GM19455 (cell line): ENCODE results near the gene TGM5.
"Not testable (repeated sequence)": the region's sequence is repeated elsewhere in the genome, so short reads cannot be mapped to it uniquely, and the experiment has no call there.

Experiments
- ATAC-seq: cut with Tn5 transposase; IDR thresholded peaks from one replicate; pipeline ENCODE4 v1.9.1; 2021; ENCODE audit not compliant: unreplicated experiment

Gene TGM5, protein sequence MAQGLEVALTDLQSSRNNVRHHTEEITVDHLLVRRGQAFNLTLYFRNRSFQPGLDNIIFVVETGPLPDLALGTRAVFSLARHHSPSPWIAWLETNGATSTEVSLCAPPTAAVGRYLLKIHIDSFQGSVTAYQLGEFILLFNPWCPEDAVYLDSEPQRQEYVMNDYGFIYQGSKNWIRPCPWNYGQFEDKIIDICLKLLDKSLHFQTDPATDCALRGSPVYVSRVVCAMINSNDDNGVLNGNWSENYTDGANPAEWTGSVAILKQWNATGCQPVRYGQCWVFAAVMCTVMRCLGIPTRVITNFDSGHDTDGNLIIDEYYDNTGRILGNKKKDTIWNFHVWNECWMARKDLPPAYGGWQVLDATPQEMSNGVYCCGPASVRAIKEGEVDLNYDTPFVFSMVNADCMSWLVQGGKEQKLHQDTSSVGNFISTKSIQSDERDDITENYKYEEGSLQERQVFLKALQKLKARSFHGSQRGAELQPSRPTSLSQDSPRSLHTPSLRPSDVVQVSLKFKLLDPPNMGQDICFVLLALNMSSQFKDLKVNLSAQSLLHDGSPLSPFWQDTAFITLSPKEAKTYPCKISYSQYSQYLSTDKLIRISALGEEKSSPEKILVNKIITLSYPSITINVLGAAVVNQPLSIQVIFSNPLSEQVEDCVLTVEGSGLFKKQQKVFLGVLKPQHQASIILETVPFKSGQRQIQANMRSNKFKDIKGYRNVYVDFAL

DNA sequence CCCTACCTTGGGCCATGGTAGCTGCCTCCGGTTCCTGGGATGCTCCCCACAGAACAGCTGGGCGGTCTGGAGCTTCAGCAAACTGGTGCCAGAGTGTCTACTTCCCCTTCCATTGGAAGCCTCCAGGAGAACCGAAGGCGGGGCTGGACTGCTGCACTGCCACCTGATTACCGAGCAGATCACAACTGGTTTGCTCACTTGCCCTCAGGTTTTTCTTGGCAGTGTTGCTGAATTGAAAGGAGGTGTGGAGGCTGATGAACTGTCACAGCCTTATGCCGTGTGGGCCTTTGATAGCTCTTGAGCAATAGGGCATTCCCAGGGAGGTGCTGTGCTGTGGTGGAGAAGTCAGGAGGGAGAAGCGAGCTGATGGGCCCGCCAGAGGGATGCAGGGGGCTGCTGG, at the start of gene TGM5:
TGM5 (minus strand) TSS at position 95 of the 400 bp plus-strand sequence; CDS start at position 16, 79 bp downstream.
- ATAC-seq, result no peak

DNA sequence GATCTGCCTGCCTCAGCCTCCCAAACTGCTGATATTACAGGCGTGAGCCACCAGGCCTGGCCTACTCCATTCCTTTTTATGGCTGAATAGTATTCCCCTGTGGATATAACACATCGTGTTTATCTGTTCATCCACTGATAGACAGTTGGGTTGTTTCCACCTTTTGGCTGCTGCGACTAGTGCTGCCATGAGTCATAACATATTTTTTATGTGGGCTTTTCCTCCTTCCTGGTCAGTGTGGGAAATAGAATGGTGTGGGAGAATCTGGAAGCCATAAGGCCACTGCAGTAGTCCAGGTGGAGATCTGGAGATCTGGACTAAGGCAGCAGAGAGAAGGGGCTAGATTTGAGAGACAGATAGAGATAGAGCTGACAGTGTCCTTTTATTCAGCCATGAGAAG, 47.4 kb upstream of the TGM5 start:
- no peak for ATAC-seq

DNA sequence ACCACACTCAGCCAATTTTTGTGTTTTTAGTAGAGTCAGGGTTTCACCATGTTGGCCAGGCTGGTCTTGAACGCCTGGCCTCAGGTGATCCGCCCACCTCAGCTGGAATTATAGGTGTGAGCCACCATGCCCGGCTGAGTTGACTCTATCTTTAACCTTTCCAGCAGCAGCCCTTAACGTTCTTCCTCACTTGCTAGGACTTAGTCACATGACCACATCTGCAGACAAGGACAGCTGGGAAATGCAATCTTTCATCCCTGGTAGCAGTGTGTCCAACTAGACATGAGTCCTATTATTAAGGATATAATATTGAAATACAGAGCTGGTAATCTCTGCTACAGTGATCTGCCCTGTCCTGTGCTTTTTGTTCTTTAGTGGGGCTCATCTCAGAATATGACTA, 45.6 kb upstream of the TGM5 start:
- ATAC-seq, result no peak

DNA sequence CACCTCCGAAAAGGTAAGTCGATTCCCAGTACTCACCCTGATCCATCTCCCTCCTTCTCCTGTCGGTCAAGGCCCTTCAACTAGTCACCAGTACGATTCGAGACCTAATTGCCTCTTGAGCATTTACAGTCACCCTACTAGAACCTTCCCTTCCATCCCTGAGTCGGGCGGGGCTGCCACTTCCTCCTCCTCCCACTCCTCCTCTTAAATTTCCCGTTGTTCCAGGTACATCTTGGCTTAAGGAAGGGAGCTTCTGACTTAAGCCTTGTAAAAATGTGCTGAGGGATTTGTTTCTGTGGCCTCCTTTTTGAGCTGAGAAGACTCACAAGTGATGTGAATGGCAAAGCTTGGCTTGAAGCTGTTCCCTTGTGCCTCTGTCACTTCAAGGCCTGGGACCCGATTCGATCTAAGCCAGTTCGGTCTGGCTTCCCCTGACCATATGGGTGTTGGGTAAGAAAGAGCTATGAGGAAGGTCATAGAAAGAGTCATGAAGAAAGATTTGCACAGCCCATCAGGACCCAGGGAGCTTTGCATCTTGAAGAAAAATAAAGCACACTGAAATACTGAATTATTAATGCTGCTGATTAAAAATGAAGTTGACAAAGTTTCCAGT, 35.6 kb upstream of the TGM5 start, which contains the start of gene TGM7:
TGM7 (minus strand) TSS at position 51 of the 613 bp plus-strand sequence.
- ATAC-seq, result no peak

DNA sequence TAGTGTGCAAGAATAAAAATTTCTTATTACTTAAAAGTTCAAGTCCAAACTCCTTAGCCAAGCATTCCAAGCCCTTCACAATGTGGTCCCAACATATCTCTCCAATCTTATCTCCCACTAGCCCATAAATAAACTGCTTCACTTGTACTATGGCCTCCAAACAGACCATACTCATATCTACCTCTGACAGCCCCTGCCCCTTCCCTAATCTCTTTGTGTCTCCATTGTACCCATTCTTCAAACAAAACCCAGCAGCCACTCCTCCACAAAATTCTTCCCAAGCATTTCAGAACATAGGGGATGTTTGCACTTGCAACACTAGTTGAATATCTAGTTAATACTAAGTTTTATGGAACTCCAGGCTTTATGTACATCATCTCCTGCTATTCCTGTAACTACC, 33.2 kb upstream of the TGM5 start:
- no peak for ATAC-seq

DNA sequence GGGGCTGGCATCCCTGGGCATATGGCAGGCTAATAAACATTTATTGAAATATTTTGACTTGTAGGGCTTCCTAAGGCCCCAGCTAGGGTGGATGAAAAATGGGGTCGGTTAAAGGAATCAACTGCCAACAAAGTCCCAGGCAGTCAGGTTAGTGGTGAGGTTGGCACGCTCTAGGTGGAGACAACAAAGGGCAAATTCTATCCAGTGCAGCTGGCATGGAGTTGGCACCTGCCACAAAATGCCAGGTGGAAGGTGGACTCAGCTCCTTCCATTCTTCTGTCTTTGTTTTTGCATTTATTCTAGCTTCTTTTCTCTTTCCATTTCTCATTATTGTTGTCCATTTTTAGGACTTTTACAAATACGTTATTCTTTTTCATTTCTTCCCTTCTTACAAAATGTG, 32.7 kb upstream of the TGM5 start:
- ATAC-seq, result no peak

DNA sequence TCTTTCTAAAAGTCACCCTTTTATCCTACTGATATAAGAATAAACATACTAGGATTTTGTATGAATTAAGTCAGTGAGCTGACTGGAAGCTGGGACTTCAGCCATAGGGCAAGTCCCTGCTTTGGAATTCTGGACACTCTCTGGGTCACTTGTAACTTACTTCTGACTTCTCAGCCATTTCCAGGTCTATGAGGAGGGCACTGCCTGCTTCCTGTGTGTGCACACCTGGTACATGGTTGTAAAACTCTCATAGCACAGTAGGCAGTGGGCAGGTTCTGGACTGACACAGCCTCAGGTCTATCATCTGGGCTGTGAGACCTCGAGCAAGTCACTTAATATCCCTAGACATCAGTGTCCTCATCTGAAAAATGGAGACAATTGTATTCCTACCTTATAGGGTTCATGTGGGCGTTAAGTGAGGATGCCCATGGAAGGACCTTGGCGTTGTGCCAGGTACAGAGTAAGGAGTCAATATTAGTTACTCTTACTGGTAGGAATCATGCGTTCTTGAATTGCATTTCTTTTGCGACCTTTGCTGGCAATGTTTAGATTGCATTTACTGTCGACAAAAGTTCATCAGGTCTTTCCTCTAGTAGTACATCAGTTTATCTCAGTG, 27.5 kb upstream of the TGM5 start:
- ATAC-seq, result no peak

DNA sequence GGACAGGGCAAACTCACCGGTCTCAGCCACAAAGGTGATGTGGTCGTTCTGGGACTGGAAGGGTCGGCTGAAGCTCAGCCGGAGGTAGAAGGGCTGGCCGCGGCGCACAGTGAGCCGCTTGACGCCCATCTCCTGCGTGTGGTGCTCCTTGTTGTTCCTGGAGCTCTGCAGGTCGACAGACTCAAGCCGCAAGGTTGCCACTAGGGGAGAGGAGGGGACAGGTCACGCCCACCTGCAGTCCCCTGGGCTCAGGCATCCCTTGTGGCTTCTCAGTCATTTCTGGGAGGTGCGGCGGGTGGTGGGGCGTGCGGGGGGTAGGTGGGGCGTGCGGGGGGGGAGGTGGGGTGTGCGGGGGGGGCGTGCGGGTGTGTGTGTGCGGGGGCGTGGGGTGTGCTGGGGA, 26.7 kb upstream of the TGM5 start:
- ATAC-seq, result no peak

DNA sequence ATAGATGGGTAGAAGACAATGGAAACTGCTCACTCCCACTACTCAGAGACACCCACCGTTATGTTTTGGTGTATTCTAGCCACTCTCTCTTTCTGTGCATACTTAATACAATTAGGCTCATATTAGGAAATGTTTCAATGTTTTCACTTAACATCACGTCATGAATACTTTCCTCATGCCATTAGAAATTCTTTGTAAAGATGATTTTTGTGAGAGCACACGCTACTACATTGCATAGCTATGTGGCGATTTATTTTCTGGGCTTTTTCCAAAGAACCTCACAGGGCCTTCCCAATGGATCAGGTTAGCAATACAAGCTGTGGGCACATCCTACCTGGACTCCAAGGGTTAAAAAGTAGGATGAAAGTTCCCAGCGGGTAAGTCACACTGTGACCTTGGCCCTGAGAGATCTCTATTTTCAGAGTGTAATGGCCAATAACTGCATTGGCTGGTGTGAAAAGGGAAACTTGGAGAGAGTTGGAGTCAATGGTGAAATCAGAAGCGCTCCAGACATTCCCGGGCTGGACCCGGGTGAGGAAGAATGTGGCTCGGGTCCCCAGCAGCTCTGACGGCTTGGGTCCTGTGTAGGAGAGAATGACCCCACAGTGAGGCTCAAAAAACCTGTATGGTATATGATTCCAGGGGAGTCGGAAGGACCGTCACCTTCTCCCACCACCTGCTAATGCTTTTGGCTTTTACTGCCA, 25.8 kb upstream of the TGM5 start:
- ATAC-seq, result no peak

DNA sequence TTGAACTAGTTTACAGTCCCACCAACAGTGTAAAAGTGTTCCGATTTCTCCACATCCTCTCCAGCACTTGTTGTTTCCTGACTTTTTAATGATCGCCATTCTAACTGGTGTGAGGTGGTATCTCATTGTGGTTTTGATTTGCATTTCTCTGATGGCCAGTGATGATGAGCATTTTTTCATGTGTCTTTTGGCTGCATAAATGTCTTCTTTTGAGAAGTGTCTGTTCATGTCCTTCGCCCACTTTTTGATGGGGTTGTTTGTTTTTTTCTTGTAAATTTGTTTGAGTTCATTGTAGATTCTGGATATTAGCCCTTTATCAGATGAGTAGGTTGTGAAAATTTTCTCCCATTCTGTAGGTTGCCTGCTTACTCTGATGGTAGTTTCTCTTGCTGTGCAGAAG, 22.9 kb upstream of the TGM5 start:
- not testable (repeated sequence) for ATAC-seq

DNA sequence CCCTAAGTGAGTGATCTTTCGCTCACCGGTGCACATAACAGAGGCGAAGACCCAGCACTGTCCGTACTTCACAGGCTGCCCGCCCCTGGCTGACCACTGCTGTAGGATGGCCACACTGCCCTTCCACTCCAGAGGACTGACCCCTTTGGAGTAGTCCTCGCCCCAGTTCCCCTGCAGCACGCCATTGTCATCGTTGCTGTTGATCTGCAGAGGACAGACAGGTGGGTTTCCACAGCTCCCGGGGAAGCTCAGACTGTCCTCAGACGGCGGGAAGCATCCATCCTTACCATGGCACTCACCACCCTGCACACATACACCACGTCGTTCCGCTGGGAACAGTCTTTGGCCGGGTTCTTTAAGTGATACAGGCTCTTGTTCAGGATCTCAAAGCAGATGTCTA, 20.5 kb upstream of the TGM5 start:
- no peak for ATAC-seq

DNA sequence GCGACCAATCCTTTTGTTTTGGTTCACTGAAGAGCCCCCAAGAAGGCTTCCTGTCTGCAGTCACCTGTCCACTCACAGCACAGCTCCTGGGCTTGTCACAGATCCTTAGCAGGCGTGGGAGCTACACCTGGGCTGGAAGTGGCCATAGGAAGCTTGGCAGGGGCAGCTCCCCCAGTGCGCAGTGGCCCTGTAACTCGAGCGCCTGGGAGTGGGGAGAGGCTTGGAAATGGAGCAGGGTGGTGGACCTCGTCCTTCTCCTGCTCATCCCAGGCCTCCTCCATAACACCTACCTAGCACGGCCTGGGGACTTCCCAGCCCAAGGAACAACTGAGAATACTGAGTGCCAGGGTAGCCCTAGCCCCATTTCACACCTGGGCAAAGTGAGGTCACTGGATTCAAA, 19.3 kb upstream of the TGM5 start:
- ATAC-seq, result no peak

DNA sequence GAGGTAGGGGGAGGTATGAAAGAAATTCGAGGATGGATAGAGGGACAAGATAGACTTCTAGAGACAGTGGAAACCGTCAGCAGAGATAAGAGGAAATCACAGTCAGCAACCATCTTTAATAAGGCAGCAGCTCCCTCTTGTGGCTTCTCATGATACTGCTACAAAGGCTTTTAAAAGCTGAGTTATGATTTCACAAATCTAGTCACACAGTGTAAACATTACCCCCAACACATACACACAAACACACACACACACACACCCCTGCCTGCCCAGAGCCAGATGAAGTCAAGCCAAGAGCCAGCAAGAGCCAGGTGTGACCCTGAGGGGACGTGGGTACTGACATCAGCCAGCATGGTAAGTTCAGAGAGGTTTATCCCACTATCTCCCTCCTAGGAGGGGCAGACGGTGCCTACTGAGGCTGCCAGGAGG, 18.9 kb upstream of the TGM5 start:
- no peak for ATAC-seq

DNA sequence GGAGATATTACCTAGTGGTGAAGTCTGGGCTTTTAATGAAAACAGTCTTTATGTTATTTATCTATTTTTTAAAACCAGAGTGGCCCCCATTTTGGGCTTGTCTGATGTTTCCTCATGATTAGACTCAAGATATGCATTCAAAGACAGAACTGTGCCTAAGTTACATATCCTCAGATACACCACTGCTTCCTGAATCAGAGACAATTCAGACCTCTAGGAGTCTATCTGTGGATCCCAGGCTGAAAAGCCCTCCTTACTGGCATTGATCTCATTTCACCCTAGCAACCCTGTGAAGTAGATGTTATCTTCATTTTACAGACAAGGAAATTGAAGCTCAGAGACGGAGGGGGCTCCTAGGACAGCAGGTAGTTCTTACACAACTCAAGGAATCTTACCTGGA, 16.8 kb upstream of the TGM5 start:
- ATAC-seq, result no peak

DNA sequence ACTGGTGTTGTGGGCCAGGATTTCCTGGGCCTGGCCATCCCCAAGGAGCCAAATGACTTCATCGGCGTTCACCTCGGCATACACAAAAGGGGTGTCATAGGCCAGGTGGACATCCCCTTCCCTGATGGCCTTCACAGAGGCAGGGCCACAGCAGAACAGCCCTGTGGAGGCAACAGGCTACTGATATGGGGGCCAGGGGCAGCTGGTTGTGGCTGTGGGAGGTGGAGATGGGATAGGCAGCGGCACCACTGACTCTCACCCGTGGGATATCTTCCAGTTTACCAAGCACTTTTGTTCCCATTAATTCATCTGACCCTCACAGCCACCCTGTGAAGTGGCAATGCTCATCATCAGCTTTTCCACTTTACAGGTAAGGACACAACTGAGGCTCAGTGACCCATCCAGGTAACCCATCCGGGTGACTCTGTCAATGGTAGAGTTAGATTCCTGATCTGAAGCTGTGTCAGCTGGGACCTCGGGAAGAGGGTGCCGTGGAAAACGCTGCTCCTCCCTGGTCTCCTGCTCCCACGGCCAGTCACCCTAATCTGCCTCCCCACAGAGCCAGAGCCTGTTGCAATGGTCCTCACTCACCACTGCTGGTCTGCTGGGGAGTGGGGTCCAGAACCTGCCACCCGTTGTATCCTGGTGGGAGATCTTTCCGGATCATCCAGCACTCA, 15.3 kb upstream of the TGM5 start:
- no peak for ATAC-seq

DNA sequence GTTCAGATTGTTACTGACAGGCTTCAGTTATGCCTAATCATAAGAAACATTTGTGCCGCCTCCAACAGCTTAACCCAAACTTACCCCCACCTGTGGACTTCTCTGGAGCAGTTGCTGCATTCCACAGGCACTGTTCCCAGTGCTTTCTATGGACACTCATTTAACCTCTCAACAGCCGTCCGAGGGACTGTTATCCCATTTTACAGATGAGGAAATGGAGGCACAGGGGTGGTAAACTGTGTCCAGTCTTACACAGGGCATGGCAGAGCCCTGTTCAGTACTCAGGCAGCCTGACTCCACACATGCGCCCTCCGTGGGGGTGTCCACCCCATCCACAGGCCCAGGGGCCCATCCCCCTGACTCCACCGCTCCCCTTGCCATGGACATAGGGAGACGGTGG, 14.3 kb upstream of the TGM5 start:
- no peak for ATAC-seq

DNA sequence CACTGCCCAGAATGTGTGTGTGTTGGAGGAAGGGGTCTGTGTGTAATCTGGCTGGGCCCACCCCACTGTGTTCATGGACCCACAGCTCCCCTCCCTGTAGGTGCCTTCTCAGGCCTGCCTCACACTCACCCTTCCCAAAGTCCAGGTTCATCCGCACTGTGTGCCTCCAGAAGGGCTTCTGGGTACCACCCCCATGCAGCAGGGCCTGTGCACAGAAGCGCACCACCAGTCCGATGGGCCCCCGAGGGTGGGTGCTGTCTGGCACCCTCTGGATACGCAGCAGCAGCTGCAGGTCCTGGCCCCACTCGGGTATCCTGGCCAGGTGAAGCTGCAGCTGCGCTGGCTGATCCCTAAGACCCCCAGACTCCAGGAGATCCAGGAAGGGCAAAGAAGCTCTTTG, 12.8 kb upstream of the TGM5 start:
- no peak for ATAC-seq

DNA sequence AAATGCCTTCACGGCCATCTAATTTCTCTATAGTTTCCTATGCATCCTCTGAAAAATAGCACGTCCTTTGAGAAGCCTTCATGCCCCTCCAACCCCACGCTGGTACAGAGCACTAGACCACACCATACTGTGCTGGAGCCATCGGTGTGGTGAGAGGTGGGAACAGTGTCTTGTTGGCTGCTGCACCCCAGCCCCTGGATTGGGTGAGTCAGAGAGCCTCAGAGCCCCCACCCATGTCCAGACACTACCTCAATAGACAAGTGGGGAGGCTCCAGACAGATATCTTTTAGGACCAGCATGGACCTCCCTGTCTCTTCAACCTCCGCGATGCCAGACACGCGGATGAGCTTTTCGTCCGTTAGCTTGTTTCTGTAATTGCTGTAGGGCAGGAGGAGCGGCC, 12.1 kb upstream of the TGM5 start:
- ATAC-seq, result no peak

DNA sequence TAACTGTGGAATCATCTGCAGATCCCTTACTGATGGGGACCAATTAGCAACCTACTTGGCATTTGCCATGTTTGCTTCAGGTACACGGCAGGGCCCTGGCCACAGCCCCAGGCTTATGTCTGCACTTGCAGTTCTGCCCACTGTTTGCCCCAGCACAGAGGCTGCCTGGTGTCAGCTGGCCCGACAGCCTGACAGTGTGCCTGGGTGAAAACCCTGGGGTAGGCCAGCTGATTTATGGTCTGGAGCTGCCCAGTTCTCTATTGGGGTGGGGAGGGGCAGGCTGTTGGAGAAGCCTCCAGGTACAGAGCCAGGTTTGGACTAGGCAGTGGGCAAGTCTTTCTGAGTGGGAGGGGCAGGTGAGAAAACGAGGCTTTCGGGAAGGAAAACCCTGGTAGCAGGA, 11.2 kb upstream of the TGM5 start:
- ATAC-seq, result no peak

DNA sequence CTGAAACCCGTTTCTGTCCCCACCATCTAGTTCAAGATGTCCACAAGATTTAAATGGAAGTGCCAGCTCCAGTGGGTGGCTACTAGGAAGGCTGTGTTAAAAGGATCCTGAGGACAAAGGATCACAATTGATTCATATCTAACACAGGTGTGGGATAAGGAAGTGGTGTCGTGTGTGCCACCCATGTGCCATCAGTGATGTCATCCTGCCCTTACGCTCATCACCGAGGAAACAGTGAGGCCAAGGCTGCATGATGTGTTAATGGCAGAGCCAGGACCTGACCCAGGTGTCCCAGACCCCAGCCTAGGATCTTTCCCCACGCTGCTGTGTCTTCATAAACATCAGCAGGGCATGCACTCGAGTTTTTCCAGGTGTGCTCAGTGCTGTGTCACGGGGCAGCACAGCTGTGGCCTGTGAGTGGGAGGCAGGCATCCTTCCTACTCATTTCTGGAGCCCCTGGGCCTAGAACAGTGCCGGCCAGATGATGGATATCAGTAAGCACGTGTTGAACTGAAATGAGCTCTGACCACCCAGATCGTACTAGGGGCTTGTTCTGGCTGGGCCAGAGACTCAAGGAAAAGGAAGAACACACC, 10.6 kb upstream of the TGM5 start:
- ATAC-seq, result no peak
